Spleen (tissue), 13 donors: ENCODE measurements around the gene FSTL4. TPM values are rescaled to one million over a fixed set of nuclear protein-coding genes. Genes with fewer than 3 reads are reported as not detected.

Experiments
- DNase-seq: peaks from one replicate; pipeline ENCODE4 v3.0.0-alpha.2; 2020
- H3K27ac ChIP-seq, 8 donors: fragments of 200-600 bp; sonication (generic) in 7 of 8; 1 replicate in 4 of 8; 2 replicates in 4 of 8; pipeline versions ENCODE4 v1.5.0 to v1.8.0; 2016 to 2021; ENCODE audit warnings: inconsistent platforms in 4 of 8, mild to moderate bottlenecking in 4 of 8, moderate library complexity in 1 of 8
- H3K27me3 ChIP-seq, 7 donors: fragments of 200-600 bp; sonication (generic) in 6 of 7; replicated peaks in 1 of 7; 1 replicate in 4 of 7; 2 replicates in 3 of 7; pipeline versions ENCODE4 v1.5.0 to v1.8.0; 2016 to 2021; ENCODE audit warnings: inconsistent platforms in 3 of 7, mild to moderate bottlenecking in 1 of 7
- H3K36me3 ChIP-seq, 6 donors: fragments of 200-600 bp; sonication (generic) in 5 of 6; 1 replicate in 4 of 6; 2 replicates in 2 of 6; pipeline versions ENCODE4 v1.5.0 to v1.8.0; 2016 to 2021; ENCODE audit warnings: inconsistent platforms in 2 of 6
- H3K4me1 ChIP-seq, 6 donors: fragments of 200-600 bp; sonication (generic) in 5 of 6; 1 replicate in 3 of 6; 2 replicates in 3 of 6; pipeline versions ENCODE4 v1.5.0 to v1.8.0; 2016 to 2021; ENCODE audit warnings: inconsistent platforms in 3 of 6
- H3K4me3 ChIP-seq, 8 donors: fragments of 200-600 bp; sonication (generic) in 7 of 8; 1 replicate in 4 of 8; 2 replicates in 4 of 8; pipeline versions ENCODE4 v1.5.0 to v1.8.0; 2016 to 2021; ENCODE audit warnings: inconsistent platforms in 4 of 8, mild to moderate bottlenecking in 4 of 8, moderate library complexity in 2 of 8
- H3K9me3 ChIP-seq, 8 donors: fragments of 200-600 bp; sonication (generic) in 7 of 8; 1 replicate in 4 of 8; 2 replicates in 4 of 8; pipeline versions ENCODE4 v1.5.0 to v1.8.0; 2016 to 2021; ENCODE audit warnings: inconsistent platforms in 4 of 8
- CTCF ChIP-seq, 11 experiments: fragments of 200-600 bp in 7 of 11; fragments of 450-650 bp in 4 of 11; sonication (generic) in 4 of 11; IDR thresholded peaks in 8 of 11; conservative IDR thresholded peaks in 3 of 11; 1 replicate in 7 of 11; 2 replicates in 4 of 11; pipeline versions ENCODE4 v1.4.0 to v1.8.0; 2016 to 2021; ENCODE audit warnings: antibody characterized with exemption in 11 of 11, inconsistent platforms in 4 of 11, mild to moderate bottlenecking in 1 of 11
- POLR2A ChIP-seq, 3 donors: fragments of 450-650 bp; IDR thresholded peaks; one replicate each; pipeline ENCODE4 v1.5.1; 2017; ENCODE audit warnings: antibody characterized with exemption in 3 of 3, mild to moderate bottlenecking in 1 of 3
- POLR2AphosphoS5 ChIP-seq, 3 donors: sonication (generic); formaldehyde crosslinking; IDR thresholded peaks; one replicate each; pipeline ENCODE4 v1.5.1; 2017; ENCODE audit warnings: antibody characterized with exemption in 3 of 3
- WGBS, 5 donors: extraction: QIAGEN DNeasy Blood & Tissue Kit in 3 of 5; methylation state at CpG; one replicate each; pipeline versions ENCODE4 v1.1.5 to v1.1.7; 2013 to 2018; 5-methylcytosine and 5-hydroxymethylcytosine counted together
- intact Hi-C: fragments of 100-400 bp; cut with DNase I; formaldehyde crosslinking; loops from one replicate; pipeline ENCODE4 v1.15.0; 2023; ENCODE audit warnings: low total_unique reads
- long read RNA-seq, 2 donors: transcript quantifications; one replicate each; lab custom pipeline, GENCODE V29; 2026
- polyA plus RNA-seq, 3 donors: library from polyadenylated mRNA; stranded (reverse); fragments of 200-250 nt; gene quantifications; one replicate each; pipeline ENCODE4 v1.2.1, GENCODE V29; 2013
- total RNA-seq, 7 donors: library from RNA; depleted of rRNA in 3 of 7; stranded (reverse); fragments of >200 nt in 3 of 7; fragmentation: NEBNext Ultra II Directional in 4 of 7; extraction: Animal tissue kit (Norgen Biotek cat#: 25700) in 4 of 7; gene quantifications; one replicate each; pipeline versions ENCODE4 v1.1.0 to v1.2.1, GENCODE V29; 2016 to 2021
- donor health status: healthy with polysubstance abuse.
- donor health status: DM: no; HTN: no; CAD: no; lungs with moderate emphysema.
- donor health status: DM: no; HTN: no; CAD: no.
- donor health status: Bipolar disorder and iron deficiency.
- donor health status: healthy.
- donor health status: DM: no; HTN: no; CAD: no.
- donor health status: DM: yes; HTN: yes; CAD: no.

The FSTL4 gene
- total RNA-seq (1 to 10 TPM in 1 of 7 donors, under 1 TPM in 3, not detected in 3; 0.32 to 1.0 (median 0.67) TPM), polyA plus RNA-seq (under 1 TPM in 2 of 3 donors, not detected in 1; under 0.01 to 0.08 TPM)
- long read RNA-seq, donor 1 = 0 reads
- long read RNA-seq, donor 2 = 0 reads

- Histone ChIP-seq H3K36me3 (no peaks in the 10 kb centered on the region), H3K27me3 (peaks cover 2 to 82% (median 62%) of the 10 kb centered on the region in 7 donors), H3K4me1 (peaks cover 9 to 24% (median 20%) of the 10 kb centered on the region in 6 donors), H3K9me3 (no peaks in the 10 kb centered on the region), H3K27ac (no peak within 1 kb of the TSS), H3K4me3 (peak within 1 kb of the TSS; percentile 28 to 74 (median 46))
- TF ChIP-seq CTCF (IDR thresholded peaks at IDR 0.05 in 8 of 11, conservative IDR thresholded peaks at IDR 0.05 in 3 of 11) (no peak), POLR2AphosphoS5 (IDR thresholded peaks at IDR 0.05) (no peak), POLR2A (IDR thresholded peaks at IDR 0.05) (no peak)
- 1 to 3% (median 1%) methylated on average over 24 to 74 of the region's 74 CpGs for WGBS, 5 donors
- DNase-seq = peak; percentile 82
- intact Hi-C loops = no loop called here
Measured at GRCh38 chr5:133612249-133612860, at the start of gene FSTL4. TSS of gene FSTL4 (minus strand) at chr5:133612541.

DNA sequence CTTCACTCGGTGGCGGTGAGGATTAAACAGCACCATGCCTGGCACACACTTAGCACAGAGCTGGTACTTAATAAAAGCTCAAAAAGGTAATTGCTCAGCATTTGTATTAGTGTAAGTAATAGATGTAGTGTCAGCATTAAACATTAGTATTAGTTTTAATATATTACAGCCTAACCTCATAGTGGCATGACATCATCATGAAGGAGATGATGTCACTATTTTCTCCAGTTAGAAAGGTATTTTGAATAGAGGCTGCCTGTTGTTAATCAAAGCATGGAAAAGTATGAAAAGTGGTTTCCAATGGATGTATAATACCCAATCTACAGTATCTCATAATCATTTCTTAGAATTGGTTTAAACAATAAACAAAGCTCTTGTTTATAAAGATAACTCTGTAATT lies 49.0 kb upstream of the FSTL4 start:
- DNase-seq = no peak
- Histone ChIP-seq H3K27ac (no peak overlapping the region), H3K4me3 (no peak overlapping the region), H3K9me3 (no peaks in the 10 kb centered on the region), H3K4me1 (no peaks in the 10 kb centered on the region), H3K36me3 (no peaks in the 10 kb centered on the region), H3K27me3 (no peaks in the 10 kb centered on the region)
- intact Hi-C loops = no loop called here
- TF ChIP-seq POLR2A (IDR thresholded peaks at IDR 0.05) (no peak), POLR2AphosphoS5 (IDR thresholded peaks at IDR 0.05) (no peak), CTCF (IDR thresholded peaks at IDR 0.05 in 8 of 11, conservative IDR thresholded peaks at IDR 0.05 in 3 of 11) (no peak)
- WGBS, 5 donors = 93 to 100% (median 97%) methylated on average over 2 of the region's 2 CpGs

GRCh38 chr5:133658327-133658726 lies 46.0 kb upstream of the FSTL4 start:
- no peak overlapping the region for H3K4me3 ChIP-seq
- 30 to 58% (median 42%) methylated on average over 1 of the region's 1 CpG for WGBS, 5 donors
- H3K36me3 ChIP-seq = no peaks in the 10 kb centered on the region
- DNase-seq = no peak
- no peaks in the 10 kb centered on the region for H3K9me3 ChIP-seq
- intact Hi-C loops = no loop called here
- no peak for TF ChIP-seq CTCF (IDR thresholded peaks at IDR 0.05 in 8 of 11, conservative IDR thresholded peaks at IDR 0.05 in 3 of 11)
- no peak for TF ChIP-seq POLR2AphosphoS5 (IDR thresholded peaks at IDR 0.05)
- TF ChIP-seq POLR2A (IDR thresholded peaks at IDR 0.05) = no peak
- H3K27me3 ChIP-seq = peaks cover 0 to 7% (median 0%) of the 10 kb centered on the region in 7 donors
- H3K4me1 ChIP-seq = no peaks in the 10 kb centered on the region
- H3K27ac ChIP-seq = no peak overlapping the region

DNA sequence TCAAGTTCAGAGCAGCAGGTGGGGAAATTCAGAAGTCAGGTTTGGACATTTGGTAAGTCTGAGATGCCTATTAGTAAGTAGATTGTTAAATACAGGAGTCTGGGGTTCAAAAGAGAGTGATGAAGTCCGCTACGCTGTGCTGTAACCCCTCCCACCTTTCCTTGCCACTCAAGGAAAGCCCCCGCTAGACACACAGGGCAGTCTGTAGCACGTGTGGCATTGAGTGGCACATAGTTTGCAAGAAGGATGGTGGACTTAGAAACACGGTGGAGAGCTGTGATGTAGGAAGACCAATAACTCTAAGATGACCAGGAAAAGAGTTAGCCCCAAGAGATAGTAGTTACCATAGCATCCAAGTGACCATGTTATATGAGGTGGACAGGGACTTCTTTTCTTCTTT lies 44.7 kb upstream of the FSTL4 start:
- DNase-seq = no peak
- Histone ChIP-seq H3K36me3 (no peaks in the 10 kb centered on the region), H3K4me1 (no peaks in the 10 kb centered on the region), H3K27ac (no peak overlapping the region), H3K9me3 (no peaks in the 10 kb centered on the region), H3K27me3 (peaks cover 0 to 7% (median 0%) of the 10 kb centered on the region in 7 donors), H3K4me3 (no peak overlapping the region)
- intact Hi-C loops = no loop called here
- TF ChIP-seq POLR2AphosphoS5 (IDR thresholded peaks at IDR 0.05) (no peak), POLR2A (IDR thresholded peaks at IDR 0.05) (no peak), CTCF (IDR thresholded peaks at IDR 0.05 in 8 of 11, conservative IDR thresholded peaks at IDR 0.05 in 3 of 11) (no peak)
- WGBS, 5 donors = 75 to 92% (median 90%) methylated on average over 5 of the region's 5 CpGs
